IPS-15b (cell line): ENCODE results near the gene MXRA7.
"Not testable (repeated sequence)": the region's sequence is repeated elsewhere in the genome, so short reads cannot be mapped to it uniquely, and the experiment has no call there.

Source experiments
- H3K27me3 ChIP-seq: one replicate; pipeline ENCODE4 v1.6.1; 2013; ENCODE audit warnings: low read length; ENCODE audit not compliant: control insufficient read depth, insufficient read depth
- H3K36me3 ChIP-seq: one replicate; pipeline ENCODE4 v1.6.1; 2013; ENCODE audit warnings: low read length; ENCODE audit not compliant: control insufficient read depth, insufficient read depth
- H3K4me1 ChIP-seq: one replicate; pipeline ENCODE4 v1.6.1; 2013; ENCODE audit warnings: mild to moderate bottlenecking, low read length; ENCODE audit not compliant: control insufficient read depth, insufficient read depth
- H3K4me3 ChIP-seq: one replicate; pipeline ENCODE4 v1.5.1; 2013; ENCODE audit warnings: low read depth, low read length
- H3K9ac ChIP-seq: one replicate; pipeline ENCODE4 v1.6.1; 2013; ENCODE audit warnings: low read depth, mild to moderate bottlenecking, low read length
- H3K9me3 ChIP-seq: one replicate; pipeline ENCODE4 v1.6.1; 2013; ENCODE audit warnings: mild to moderate bottlenecking, low read length; ENCODE audit not compliant: control insufficient read depth, insufficient read depth

Gene MXRA7

GRCh38 chr17:76709951-76710862, 558 bp downstream of the MXRA7 start:
- not testable (repeated sequence) for H3K9ac ChIP-seq, H3K9me3 ChIP-seq, H3K36me3 ChIP-seq
- Histone ChIP-seq H3K4me1 (peaks cover 13% of the 10 kb centered on the region), H3K27me3 (peaks cover 22% of the 10 kb centered on the region), H3K4me3 (peak overlapping the region; percentile 63)

- no peaks in the 10 kb centered on the region for H3K36me3 ChIP-seq
- peaks cover 13% of the 10 kb centered on the region for H3K4me1 ChIP-seq
- peak overlapping the region; percentile 63 for H3K4me3 ChIP-seq
- no peak overlapping the region for H3K9ac ChIP-seq
- H3K27me3 ChIP-seq, result peaks cover 22% of the 10 kb centered on the region
- H3K9me3 ChIP-seq, result no peaks in the 10 kb centered on the region
Observed at GRCh38 chr17:76709077-76709950, 1.5 kb downstream of the MXRA7 start.

- no peak overlapping the region for H3K9ac ChIP-seq
- no peaks in the 10 kb centered on the region for H3K36me3 ChIP-seq
- no peaks in the 10 kb centered on the region for H3K9me3 ChIP-seq
- peaks cover 22% of the 10 kb centered on the region for H3K27me3 ChIP-seq
- peaks cover 13% of the 10 kb centered on the region for H3K4me1 ChIP-seq
- H3K4me3 ChIP-seq, result peak overlapping the region; percentile 63
Observed at GRCh38 chr17:76707985-76708807, 2.6 kb downstream of the MXRA7 start.

GRCh38 chr17:76706817-76707216, 3.9 kb downstream of the MXRA7 start:
- Histone ChIP-seq H3K4me1 (peaks cover 15% of the 10 kb centered on the region), H3K9me3 (no peaks in the 10 kb centered on the region), H3K4me3 (no peak overlapping the region), H3K36me3 (no peaks in the 10 kb centered on the region), H3K9ac (no peak overlapping the region), H3K27me3 (peaks cover 22% of the 10 kb centered on the region)

GRCh38 chr17:76704805-76705204, 6.0 kb downstream of the MXRA7 start:
- Histone ChIP-seq H3K27me3 (peaks cover 17% of the 10 kb centered on the region), H3K9ac (no peak overlapping the region), H3K36me3 (no peaks in the 10 kb centered on the region)

GRCh38 chr17:76702941-76703637, 7.7 kb downstream of the MXRA7 start:
- Histone ChIP-seq H3K27me3 (no peaks in the 10 kb centered on the region), H3K9me3 (no peaks in the 10 kb centered on the region), H3K36me3 (no peaks in the 10 kb centered on the region), H3K9ac (no peak overlapping the region), H3K4me3 (no peak overlapping the region), H3K4me1 (peaks cover 14% of the 10 kb centered on the region)

More at GRCh38 chr17:76704805-76705204, 6.0 kb downstream of the MXRA7 start:
- Histone ChIP-seq H3K4me3 (no peak overlapping the region), H3K4me1 (peaks cover 23% of the 10 kb centered on the region), H3K9me3 (no peaks in the 10 kb centered on the region)

GRCh38 chr17:76702076-76702475, 8.7 kb downstream of the MXRA7 start:
- Histone ChIP-seq H3K36me3 (no peaks in the 10 kb centered on the region), H3K4me1 (peaks cover 18% of the 10 kb centered on the region), H3K27me3 (no peaks in the 10 kb centered on the region), H3K9me3 (no peaks in the 10 kb centered on the region), H3K4me3 (no peak overlapping the region), H3K9ac (no peak overlapping the region)

GRCh38 chr17:76701471-76701967, 9.2 kb downstream of the MXRA7 start:
- peaks cover 18% of the 10 kb centered on the region for H3K4me1 ChIP-seq
- H3K9ac ChIP-seq, result no peak overlapping the region
- H3K4me3 ChIP-seq, result no peak overlapping the region
- no peaks in the 10 kb centered on the region for H3K27me3 ChIP-seq
- H3K36me3 ChIP-seq, result no peaks in the 10 kb centered on the region
- no peaks in the 10 kb centered on the region for H3K9me3 ChIP-seq

GRCh38 chr17:76700617-76701470, 9.9 kb downstream of the MXRA7 start:
- H3K9ac ChIP-seq, result no peak overlapping the region
- no peak overlapping the region for H3K4me3 ChIP-seq
- no peaks in the 10 kb centered on the region for H3K27me3 ChIP-seq
- H3K36me3 ChIP-seq, result no peaks in the 10 kb centered on the region
- H3K9me3 ChIP-seq, result no peaks in the 10 kb centered on the region
- H3K4me1 ChIP-seq, result peaks cover 18% of the 10 kb centered on the region

GRCh38 chr17:76700270-76700616, 10.5 kb downstream of the MXRA7 start:
- no peaks in the 10 kb centered on the region for H3K36me3 ChIP-seq
- H3K9ac ChIP-seq, result no peak overlapping the region
- H3K4me1 ChIP-seq, result peaks cover 18% of the 10 kb centered on the region
- no peaks in the 10 kb centered on the region for H3K9me3 ChIP-seq
- H3K4me3 ChIP-seq, result no peak overlapping the region
- H3K27me3 ChIP-seq, result no peaks in the 10 kb centered on the region
